HT-29 (cell line): ENCODE measurements around the gene PAH. TPM values are rescaled to one million over a fixed set of nuclear protein-coding genes. Genes with fewer than 3 reads are reported as not detected.
A peak's percentile ranks its signal among the peaks of the same experiment; 100 is the strongest.

Experiments used
- DNase-seq: peaks from one replicate; pipeline ENCODE4 v3.0.0-alpha.2; 2015; ENCODE audit warnings: low spot score
- total RNA-seq: library from RNA; depleted of rRNA; stranded (reverse); fragments of >200 nt; shearing (Covaris generic); gene quantifications from 2 replicates; pipeline ENCODE4 v1.2.3, GENCODE V29; 2014

The PAH gene
- total RNA-seq, 1 experiment from 2014 or later, result not detected

GRCh38 chr12:102900389-102900788 lies 16.7 kb downstream of the PAH start:
- DNase-seq, result no peak

DNA sequence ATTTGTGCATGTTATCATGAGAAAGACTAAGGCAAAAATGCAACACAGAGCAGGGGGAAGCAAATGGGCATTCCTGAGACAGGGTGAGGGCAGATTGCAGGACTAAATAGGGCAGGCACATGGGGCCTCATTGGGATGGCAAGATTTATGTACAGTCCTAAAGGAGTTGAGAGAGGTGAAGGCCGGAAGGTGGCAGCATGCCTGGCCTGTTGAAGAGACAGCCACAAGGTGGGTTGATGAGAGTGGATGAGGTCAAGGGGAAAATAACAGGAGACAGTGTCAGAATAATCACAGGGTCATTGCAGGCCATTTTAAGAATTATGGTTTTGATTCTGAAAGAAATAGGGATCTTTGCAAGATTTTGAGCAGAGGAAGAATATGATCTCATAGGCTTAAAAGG lies 21.0 kb downstream of the PAH start:
- DNase-seq, result no peak

GRCh38 chr12:102891756-102892155 lies 25.3 kb downstream of the PAH start:
- DNase-seq, result no peak

GRCh38 chr12:102888511-102888910 lies 28.5 kb downstream of the PAH start:
- no peak for DNase-seq

DNA sequence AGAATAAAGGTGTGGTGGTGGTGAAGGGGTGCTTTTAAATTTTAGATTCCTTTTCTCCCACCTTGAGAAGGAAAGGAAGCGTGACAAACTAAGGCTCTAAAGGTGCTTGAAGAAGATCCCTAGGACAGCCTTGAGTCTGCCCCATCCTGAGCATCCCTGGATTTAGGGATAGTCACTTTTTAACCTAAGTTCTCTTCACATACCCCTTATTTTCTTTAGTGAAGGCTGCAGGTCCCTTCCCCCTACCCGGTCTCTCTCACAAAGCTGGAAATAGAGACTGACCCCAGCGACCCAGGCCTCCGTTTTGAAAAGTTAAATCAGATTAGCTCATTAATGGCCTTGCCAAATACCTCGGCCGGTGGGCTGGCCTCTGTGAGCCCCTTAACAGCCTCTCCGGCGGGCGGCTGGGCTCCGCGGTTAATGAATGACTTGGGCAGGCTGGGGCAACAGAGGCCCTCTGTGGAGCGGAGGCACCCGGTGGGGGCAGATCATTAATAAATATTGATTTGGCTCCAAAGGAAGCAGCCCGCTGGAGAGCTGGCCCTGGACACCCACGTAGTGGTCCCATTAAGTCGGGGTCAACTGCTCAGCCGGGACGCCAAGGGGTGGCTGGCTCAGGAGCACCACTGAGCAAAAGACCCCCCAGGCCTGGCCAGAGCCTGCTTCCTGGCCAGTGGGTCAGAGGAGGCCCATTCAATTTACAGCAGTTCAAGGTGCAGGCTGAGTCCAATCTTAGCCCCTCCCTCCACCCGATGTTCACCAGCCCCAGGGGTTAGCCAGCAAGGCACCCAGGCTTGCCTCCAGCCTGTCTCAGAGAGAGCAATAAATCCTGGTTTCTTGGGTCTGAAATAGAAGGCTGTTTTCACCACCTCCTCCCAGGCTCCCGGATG lies 31.8 kb downstream of the PAH start:
- no peak for DNase-seq

DNA sequence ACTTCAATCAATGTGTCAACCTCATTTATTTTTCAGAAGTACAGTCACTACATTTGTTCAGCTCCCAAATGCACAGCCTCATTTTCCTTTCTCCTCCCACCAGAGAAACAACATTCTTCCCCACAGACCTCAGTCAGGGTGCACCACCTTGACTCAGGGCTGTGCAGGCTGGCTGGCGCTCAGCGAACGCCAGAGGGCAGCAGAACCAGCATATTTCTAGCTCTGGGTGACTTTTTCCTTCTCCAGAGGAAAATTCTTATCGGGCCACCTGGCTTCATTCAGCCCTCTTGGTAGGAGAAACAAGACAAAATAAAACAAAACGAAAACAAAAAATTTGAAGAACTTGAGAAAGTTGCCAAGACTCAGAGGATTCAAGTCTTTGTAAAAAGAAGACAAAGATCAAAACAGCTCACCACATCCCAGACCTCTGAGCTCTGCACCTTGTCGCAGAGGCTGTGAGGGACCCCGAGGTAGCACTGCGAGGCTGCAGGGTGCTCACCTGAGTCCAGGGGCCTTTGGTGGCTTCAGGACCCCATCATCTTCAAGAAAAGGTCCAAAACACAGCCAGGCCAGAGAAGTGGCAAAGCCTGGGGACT lies 33.7 kb downstream of the PAH start:
- DNase-seq, result peak; percentile 71

- no peak for DNase-seq
These were observed 36.3 kb downstream of the PAH start for GRCh38 chr12:102880783-102881182.

GRCh38 chr12:102879144-102879763 lies 37.8 kb downstream of the PAH start:
- DNase-seq, result peak; percentile 64

- DNase-seq, result no peak
These were observed 40.2 kb downstream of the PAH start for GRCh38 chr12:102876883-102877282.

GRCh38 chr12:102874819-102875218 lies 42.2 kb downstream of the PAH start:
- DNase-seq, result no peak

- no peak for DNase-seq
These were observed 44.0 kb downstream of the PAH start for GRCh38 chr12:102873077-102873476.

DNA sequence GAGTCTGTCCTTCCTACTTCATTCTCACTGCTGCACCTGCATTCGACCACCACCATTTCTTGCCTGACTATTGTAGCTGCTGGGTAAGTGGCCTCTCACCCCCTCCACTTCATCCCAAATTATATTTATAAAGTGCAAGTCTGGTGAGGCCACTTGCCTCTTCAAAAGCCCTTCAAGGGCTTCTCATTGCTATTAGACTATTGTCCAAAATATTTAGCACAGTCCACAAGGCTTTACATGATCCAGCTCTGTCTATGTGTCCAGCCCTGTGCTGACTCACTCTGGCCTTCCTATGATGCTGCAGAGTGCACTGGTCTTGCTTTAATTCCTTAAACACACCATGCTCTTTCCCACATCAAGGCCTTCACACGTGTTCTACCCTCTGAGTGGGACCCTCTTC lies 46.0 kb downstream of the PAH start:
- no peak for DNase-seq

- no peak for DNase-seq
These were observed 47.5 kb downstream of the PAH start for GRCh38 chr12:102869571-102869970.

DNA sequence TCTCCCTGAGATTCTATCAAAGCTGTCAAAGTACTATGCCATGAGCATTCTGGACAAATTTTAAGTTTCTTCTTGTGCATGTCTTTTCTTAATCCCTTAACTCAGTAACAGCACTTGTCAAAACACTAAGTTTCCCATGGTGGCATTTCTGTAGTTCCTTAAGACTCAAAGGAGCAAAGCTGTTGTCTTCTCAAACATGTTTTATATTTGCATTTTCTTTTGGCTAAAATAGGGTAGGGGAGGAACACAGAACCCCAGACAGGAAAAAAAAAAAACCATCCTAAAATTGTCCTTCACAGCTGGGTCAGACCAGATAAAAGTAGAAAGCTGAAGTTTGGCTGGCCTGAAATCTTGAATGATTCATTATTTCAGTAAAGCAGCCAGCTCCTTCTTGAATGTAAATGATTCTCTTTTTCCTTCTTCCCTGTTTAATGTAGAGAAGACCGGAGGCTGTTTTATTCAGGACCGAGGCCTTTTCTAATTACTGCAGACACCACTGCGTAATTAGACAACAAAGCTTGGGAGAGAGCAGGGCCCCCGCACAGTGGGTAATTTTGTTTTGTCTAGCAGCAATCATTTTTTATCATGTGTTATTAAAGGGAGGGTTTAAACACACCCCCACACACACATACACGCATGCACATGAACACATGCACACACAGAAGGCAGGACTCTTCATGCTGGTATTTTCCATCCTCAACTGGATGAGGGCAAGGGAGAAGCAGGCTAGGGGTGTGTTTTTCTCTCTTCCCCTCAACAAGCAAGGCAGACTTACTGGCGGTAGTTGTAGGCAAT lies 51.0 kb downstream of the PAH start:
- DNase-seq, result no peak

GRCh38 chr12:102862486-102862885 lies 54.6 kb downstream of the PAH start:
- no peak for DNase-seq

DNA sequence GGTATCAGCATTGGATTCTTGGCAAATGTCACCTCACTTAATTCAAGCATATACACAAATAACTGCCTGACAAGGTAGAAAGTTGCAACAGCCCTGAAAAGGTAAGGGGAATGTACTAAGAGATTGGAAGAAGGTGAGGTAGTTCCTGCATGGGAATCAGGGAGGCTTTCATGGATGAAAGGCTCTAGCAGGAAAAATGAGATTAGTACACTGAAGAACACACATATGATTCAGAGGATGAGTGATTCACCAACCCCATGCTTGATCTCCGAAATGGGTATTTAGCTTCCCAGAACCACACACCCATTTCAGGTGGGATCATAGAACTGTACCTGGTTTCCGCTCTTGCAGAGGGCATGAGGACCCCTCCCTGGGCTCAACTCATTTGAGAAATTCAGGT lies 65.8 kb downstream of the PAH start:
- no peak for DNase-seq

DNA sequence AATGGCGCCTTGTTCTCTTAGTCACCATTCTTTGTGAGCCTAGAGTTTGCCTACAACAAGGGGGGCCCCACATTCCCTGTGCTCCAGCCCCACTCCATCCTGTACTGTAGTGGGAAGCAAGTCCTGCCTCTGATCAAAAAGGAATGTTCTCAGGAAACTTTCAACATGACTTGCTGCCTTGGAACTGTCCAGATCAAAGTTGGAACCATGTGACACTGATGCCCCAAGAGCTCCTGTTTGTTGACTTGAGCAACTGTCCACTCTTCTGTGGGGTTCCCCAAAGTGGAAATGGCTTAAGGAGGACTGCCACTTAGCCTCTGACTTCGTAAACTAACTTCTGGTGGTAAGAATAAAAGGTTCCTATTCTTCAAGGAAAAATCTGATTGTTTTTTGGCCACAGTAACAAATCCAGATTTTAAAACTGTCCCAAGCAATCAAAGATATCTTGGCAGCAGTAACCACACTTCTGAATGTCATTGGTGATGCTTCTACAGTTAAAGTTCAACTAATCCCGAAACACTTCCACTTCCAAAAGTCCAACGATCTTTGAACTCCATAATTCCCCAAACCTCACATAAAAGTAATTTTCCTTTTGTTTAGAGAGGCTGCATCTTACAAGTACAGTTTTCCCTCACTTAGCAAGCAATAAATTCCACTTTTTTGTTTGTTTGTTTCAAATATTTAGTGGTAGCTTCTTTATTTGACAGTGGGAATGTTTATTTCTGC lies 67.2 kb downstream of the PAH start:
- no peak for DNase-seq

- no peak for DNase-seq
These were observed 68.2 kb downstream of the PAH start for GRCh38 chr12:102848832-102849231.

DNA sequence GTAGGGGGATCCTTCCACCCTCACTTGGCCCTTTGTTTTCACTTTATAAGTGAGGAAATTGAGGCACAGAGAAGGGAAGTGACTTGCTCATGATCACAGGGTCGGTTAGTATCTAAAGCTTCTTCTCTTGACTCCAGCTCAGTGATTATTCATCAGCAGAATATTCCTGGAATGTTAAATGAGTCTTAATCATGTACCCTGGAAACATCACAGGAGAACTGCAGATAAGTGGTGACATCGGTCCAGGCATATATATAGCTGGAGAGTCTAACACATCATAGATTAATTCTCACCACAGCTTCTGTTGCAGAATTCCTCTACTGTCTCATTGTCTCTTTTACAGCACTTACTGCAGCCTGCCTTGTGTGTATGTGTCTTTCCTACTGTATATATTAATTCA lies 69.9 kb downstream of the PAH start:
- DNase-seq, result no peak

GRCh38 chr12:102833687-102834441 lies 83.2 kb downstream of the PAH start:
- no peak for DNase-seq
